GM18498 (cell line): ENCODE data around the gene FAM83D.
"Not testable (repeated sequence)": the region's sequence is repeated elsewhere in the genome, so short reads cannot be mapped to it uniquely, and the experiment has no call there.

Experiments
- ATAC-seq: cut with Tn5 transposase; IDR thresholded peaks from one replicate; pipeline ENCODE4 v1.9.1; 2021; ENCODE audit warnings: mild to moderate bottlenecking, moderate library complexity; ENCODE audit not compliant: unreplicated experiment

Gene FAM83D

GRCh38 chr20:38932457-38933120 lies 6.4 kb downstream of the FAM83D start:
- ATAC-seq: no peak

GRCh38 chr20:38934530-38934929 lies 8.3 kb downstream of the FAM83D start:
- ATAC-seq: no peak

- no peak for ATAC-seq
Observed at GRCh38 chr20:38935285-38935684, 9.1 kb downstream of the FAM83D start.

GRCh38 chr20:38935967-38936407 lies 9.8 kb downstream of the FAM83D start:
- no peak for ATAC-seq

- ATAC-seq: no peak
Observed at GRCh38 chr20:38937000-38937399, 10.8 kb downstream of the FAM83D start.

- no peak for ATAC-seq
Observed at GRCh38 chr20:38937978-38938473, 11.8 kb downstream of the FAM83D start.

- ATAC-seq: no peak
Observed at GRCh38 chr20:38939686-38940085, 13.5 kb downstream of the FAM83D start.

GRCh38 chr20:38940644-38941043 lies 14.4 kb downstream of the FAM83D start:
- ATAC-seq: no peak

GRCh38 chr20:38941726-38942389 lies 15.6 kb downstream of the FAM83D start:
- ATAC-seq: no peak

- no peak for ATAC-seq
Observed at GRCh38 chr20:38945012-38945411, 18.8 kb downstream of the FAM83D start.

- no peak for ATAC-seq
Observed at GRCh38 chr20:38946836-38947235, 20.6 kb downstream of the FAM83D start.

GRCh38 chr20:38947931-38948362 lies 21.7 kb downstream of the FAM83D start:
- ATAC-seq: no peak

GRCh38 chr20:38950254-38950653 lies 24.0 kb downstream of the FAM83D start:
- no peak for ATAC-seq

GRCh38 chr20:38951611-38952010 lies 25.4 kb downstream of the FAM83D start:
- no peak for ATAC-seq

GRCh38 chr20:38952153-38952552 lies 25.9 kb downstream of the FAM83D start:
- ATAC-seq: no peak

- no peak for ATAC-seq
Observed at GRCh38 chr20:38953630-38954340, 27.6 kb downstream of the FAM83D start.

- no peak for ATAC-seq
Observed at GRCh38 chr20:38957235-38957876, 31.1 kb downstream of the FAM83D start.

GRCh38 chr20:38957915-38958485 lies 31.8 kb downstream of the FAM83D start:
- ATAC-seq: no peak

GRCh38 chr20:38960187-38960687 lies 34.0 kb downstream of the FAM83D start:
- ATAC-seq: not testable (repeated sequence)

GRCh38 chr20:38961530-38962043 lies 35.4 kb downstream of the FAM83D start:
- no peak for ATAC-seq
